Measurements from ENCODE around the gene KCNA3.

GRCh38 chr1:110634455-110635311 lies 40.1 kb downstream of the KCNA3 start:
- TF ChIP-seq CTCF (IDR thresholded peaks at IDR 0.05) = no peak
- TF ChIP-seq, protein P1, sequence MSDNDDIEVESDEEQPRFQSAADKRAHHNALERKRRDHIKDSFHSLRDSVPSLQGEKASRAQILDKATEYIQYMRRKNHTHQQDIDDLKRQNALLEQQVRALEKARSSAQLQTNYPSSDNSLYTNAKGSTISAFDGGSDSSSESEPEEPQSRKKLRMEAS (IDR thresholded peaks at IDR 0.05; ENCODE audit: low read depth) = no peak
- no peak for TF ChIP-seq TEAD4 (IDR thresholded peaks at IDR 0.05; ENCODE audit: borderline replicate concordance, insufficient read depth)
- no peak for TF ChIP-seq RAD21 (IDR thresholded peaks at IDR 0.05; ENCODE audit: low read length)
- no peak for TF ChIP-seq FOSL2 (IDR thresholded peaks at IDR 0.05; ENCODE audit: borderline replicate concordance, low read depth)
- no peak for TF ChIP-seq EZH2phosphoT487 (IDR thresholded peaks at IDR 0.05; ENCODE audit: borderline replicate concordance, low read depth)
- TF ChIP-seq TAF1 (IDR thresholded peaks at IDR 0.05; ENCODE audit: borderline replicate concordance, low read depth, low read length) = no peak
- TF ChIP-seq TCF12 (IDR thresholded peaks at IDR 0.05) = peak; percentile 81
- no peak for TF ChIP-seq GABPA (IDR thresholded peaks at IDR 0.05; ENCODE audit: low read depth)
- TF ChIP-seq REST (IDR thresholded peaks at IDR 0.05; ENCODE audit: low read depth, low read length) = no peak
- no peak for TF ChIP-seq ZBTB33 (IDR thresholded peaks at IDR 0.05; ENCODE audit: borderline replicate concordance, low read depth)

All from SK-N-SH (cell line).